Endothelial cell of umbilical vein (primary cell): ENCODE data around the gene TMSB10.

Experiments used
- CTCF ChIP-seq, 2 donors: IDR thresholded peaks; 1 replicate in 1 of 2; 2 replicates in 1 of 2; pipeline ENCODE4 v1.5.1; 2011; ENCODE audit warnings: low read length in 2 of 2, mild to moderate bottlenecking in 2 of 2, moderate library complexity in 2 of 2, control low read depth in 1 of 2, inconsistent platforms in 1 of 2, low read depth in 1 of 2; ENCODE audit not compliant: insufficient read depth in 1 of 2; ENCODE audit errors: extremely low read depth in 1 of 2
- EZH2 ChIP-seq: IDR thresholded peaks from 2 replicates; pipeline ENCODE4 v1.6.1; 2012; ENCODE audit warnings: borderline replicate concordance, low read depth, mild to moderate bottlenecking, moderate library complexity, low read length, inconsistent platforms; ENCODE audit not compliant: severe bottlenecking
- FOS ChIP-seq: IDR thresholded peaks from 2 replicates; pipeline ENCODE4 v1.6.1; 2011; ENCODE audit warnings: mild to moderate bottlenecking, low read length, moderate library complexity, borderline replicate concordance; ENCODE audit not compliant: insufficient read depth
- GATA2 ChIP-seq: IDR thresholded peaks from 2 replicates; pipeline ENCODE4 v1.7.0; 2011; ENCODE audit warnings: low read depth, mild to moderate bottlenecking, moderate library complexity, mixed read lengths, low read length; ENCODE audit not compliant: insufficient read length, insufficient read depth
- JUN ChIP-seq: IDR thresholded peaks from 2 replicates; pipeline ENCODE4 v1.6.1; 2011; ENCODE audit warnings: borderline replicate concordance, low read depth; ENCODE audit not compliant: insufficient read length, insufficient read depth
- MAX ChIP-seq: IDR thresholded peaks from 2 replicates; pipeline ENCODE4 v1.6.1; 2011; ENCODE audit not compliant: insufficient read depth, insufficient read length
- MYC ChIP-seq: IDR thresholded peaks from one replicate; pipeline ENCODE4 v1.6.1; 2011; ENCODE audit warnings: mild to moderate bottlenecking, low read depth, low read length
- POLR2A ChIP-seq: IDR thresholded peaks from 2 replicates; pipeline ENCODE4 v1.6.1; 2012; ENCODE audit warnings: low read depth, mild to moderate bottlenecking, control low read depth, low read length
- POLR2AphosphoS5 ChIP-seq: IDR thresholded peaks from 2 replicates; pipeline ENCODE4 v1.6.1; 2012; ENCODE audit warnings: low read depth, mild to moderate bottlenecking, control low read depth, low read length, moderate library complexity; ENCODE audit not compliant: insufficient read depth

DNA sequence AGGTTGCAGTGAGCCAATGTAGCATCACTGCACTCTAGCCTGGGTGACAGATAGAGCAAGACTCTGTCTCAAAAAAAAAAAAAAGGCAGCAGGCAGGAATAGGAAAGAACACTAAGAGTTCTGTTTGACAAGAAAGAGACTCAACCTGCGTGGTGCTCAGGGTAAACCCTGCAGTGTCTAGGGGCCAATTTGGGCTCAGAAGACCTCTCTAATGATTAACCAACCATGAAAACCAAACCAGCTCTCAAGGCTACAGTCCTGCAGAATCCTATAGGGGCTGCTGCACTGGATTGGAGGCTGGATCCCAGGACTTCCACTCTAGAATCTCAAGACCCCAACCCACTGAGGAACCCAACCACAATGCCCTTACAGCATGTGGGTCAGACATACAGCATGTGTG, 27.0 kb upstream of the TMSB10 start:
- TF ChIP-seq POLR2A (no peak), CTCF (IDR thresholded peaks at IDR 0.05; ENCODE audit: extremely low read depth in 1 of 2, insufficient read depth in 1 of 2, low read depth in 1 of 2, low read length in 2 of 2) (no peak), EZH2 (no peak), FOS (no peak), MAX (no peak), POLR2AphosphoS5 (no peak), GATA2 (no peak), MYC (no peak), JUN (no peak)
